ENCODE results near the gene MED14. TPM values are rescaled to one million over a fixed set of nuclear protein-coding genes. Genes with fewer than 3 reads are reported as not detected.
A peak's percentile ranks its signal among the peaks of the same experiment; 100 is the strongest.

MED14 gene
- total and polyA plus RNA-seq, 2 of the 13 experiments (the other 11 are each of a cell fraction or from before 2014, with no cell fraction given): 10.2 to 16.3 TPM

DNA sequence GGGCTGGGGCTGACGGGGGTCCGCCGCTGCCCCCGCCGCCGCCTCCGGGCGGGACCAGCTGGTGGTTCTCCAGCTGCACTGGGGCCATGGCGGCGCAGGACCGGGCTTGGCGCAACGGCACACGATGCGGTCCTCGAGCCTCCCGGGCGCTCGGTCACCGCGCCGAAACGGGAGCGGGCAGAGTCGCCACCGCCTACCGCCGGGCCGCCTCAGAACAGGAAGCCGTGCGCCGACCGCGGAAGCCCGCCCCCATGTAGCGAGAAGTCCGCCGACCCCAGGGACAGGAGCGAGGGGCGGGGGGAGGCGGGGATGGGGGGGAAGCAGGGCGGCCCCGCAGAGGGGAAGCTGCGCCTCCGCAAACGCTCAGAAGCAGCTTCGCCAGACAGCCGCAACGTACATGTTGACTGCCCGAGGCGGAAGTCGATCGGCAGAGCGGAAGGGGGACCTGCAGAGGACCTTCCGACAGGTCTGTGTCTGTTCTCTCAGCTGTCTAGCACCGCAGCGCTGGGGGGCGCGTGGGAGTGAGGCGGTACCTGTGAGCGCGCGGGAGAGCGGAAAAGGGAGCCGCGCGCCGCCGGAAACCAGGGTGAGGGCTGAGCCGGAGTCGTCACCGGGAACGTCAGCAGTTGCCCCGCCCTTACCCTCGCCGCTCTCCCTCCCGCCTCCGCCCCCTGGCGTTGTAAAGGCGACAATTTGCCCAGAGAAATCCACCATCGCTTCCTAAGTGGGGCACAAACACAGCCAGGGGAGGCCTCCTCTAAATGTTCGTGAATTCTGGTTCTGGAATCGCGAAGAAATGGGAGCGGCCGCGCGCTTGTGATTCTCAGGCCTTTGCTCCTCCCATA is at the start of gene MED14 (continued):
- TF ChIP-seq, protein P1, sequence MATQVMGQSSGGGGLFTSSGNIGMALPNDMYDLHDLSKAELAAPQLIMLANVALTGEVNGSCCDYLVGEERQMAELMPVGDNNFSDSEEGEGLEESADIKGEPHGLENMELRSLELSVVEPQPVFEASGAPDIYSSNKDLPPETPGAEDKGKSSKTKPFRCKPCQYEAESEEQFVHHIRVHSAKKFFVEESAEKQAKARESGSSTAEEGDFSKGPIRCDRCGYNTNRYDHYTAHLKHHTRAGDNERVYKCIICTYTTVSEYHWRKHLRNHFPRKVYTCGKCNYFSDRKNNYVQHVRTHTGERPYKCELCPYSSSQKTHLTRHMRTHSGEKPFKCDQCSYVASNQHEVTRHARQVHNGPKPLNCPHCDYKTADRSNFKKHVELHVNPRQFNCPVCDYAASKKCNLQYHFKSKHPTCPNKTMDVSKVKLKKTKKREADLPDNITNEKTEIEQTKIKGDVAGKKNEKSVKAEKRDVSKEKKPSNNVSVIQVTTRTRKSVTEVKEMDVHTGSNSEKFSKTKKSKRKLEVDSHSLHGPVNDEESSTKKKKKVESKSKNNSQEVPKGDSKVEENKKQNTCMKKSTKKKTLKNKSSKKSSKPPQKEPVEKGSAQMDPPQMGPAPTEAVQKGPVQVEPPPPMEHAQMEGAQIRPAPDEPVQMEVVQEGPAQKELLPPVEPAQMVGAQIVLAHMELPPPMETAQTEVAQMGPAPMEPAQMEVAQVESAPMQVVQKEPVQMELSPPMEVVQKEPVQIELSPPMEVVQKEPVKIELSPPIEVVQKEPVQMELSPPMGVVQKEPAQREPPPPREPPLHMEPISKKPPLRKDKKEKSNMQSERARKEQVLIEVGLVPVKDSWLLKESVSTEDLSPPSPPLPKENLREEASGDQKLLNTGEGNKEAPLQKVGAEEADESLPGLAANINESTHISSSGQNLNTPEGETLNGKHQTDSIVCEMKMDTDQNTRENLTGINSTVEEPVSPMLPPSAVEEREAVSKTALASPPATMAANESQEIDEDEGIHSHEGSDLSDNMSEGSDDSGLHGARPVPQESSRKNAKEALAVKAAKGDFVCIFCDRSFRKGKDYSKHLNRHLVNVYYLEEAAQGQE (IDR thresholded peaks at IDR 0.05; ENCODE audit: borderline replicate concordance in 1 of 2, low read depth in 1 of 2, low read length in 2 of 2): no peak
- TF ChIP-seq, protein P2, sequence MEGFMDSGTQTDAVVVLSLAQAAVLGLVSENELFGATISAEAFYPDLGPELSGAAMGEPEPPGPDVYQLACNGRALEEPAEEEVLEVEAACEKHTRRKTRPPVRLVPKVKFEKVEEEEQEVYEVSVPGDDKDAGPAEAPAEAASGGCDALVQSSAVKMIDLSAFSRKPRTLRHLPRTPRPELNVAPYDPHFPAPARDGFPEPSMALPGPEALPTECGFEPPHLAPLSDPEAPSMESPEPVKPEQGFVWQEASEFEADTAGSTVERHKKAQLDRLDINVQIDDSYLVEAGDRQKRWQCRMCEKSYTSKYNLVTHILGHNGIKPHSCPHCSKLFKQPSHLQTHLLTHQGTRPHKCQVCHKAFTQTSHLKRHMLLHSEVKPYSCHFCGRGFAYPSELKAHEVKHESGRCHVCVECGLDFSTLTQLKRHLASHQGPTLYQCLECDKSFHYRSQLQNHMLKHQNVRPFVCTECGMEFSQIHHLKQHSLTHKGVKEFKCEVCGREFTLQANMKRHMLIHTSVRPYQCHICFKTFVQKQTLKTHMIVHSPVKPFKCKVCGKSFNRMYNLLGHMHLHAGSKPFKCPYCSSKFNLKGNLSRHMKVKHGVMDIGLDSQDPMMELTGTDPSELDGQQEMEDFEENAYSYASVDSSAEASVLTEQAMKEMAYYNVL (CRISPR knock-in tag; IDR thresholded peaks at IDR 0.05; ENCODE audit: borderline replicate concordance): no peak
- no peak for TF ChIP-seq ZNF547 (CRISPR knock-in tag; IDR thresholded peaks at IDR 0.05)
- no peak for TF ChIP-seq ZFYVE20 (CRISPR knock-in tag; IDR thresholded peaks at IDR 0.05; ENCODE audit: borderline replicate concordance, low read depth)
- TF ChIP-seq ZSCAN30 (CRISPR knock-in tag; IDR thresholded peaks at IDR 0.05): no peak
- TF ChIP-seq HMG20A (CRISPR knock-in tag; IDR thresholded peaks at IDR 0.05; ENCODE audit: borderline replicate concordance): no peak
- TF ChIP-seq, protein P3, sequence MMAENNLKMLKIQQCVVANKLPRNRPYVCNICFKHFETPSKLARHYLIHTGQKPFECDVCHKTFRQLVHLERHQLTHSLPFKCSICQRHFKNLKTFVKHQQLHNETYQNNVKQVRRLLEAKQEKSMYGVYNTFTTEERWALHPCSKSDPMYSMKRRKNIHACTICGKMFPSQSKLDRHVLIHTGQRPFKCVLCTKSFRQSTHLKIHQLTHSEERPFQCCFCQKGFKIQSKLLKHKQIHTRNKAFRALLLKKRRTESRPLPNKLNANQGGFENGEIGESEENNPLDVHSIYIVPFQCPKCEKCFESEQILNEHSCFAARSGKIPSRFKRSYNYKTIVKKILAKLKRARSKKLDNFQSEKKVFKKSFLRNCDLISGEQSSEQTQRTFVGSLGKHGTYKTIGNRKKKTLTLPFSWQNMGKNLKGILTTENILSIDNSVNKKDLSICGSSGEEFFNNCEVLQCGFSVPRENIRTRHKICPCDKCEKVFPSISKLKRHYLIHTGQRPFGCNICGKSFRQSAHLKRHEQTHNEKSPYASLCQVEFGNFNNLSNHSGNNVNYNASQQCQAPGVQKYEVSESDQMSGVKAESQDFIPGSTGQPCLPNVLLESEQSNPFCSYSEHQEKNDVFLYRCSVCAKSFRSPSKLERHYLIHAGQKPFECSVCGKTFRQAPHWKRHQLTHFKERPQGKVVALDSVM (CRISPR knock-in tag; IDR thresholded peaks at IDR 0.05): no peak
- TF ChIP-seq ZNF841 (CRISPR knock-in tag; IDR thresholded peaks at IDR 0.05; ENCODE audit: borderline replicate concordance): no peak
- 0 out of 2 replicates have a peak, but pooled peaks have one; percentile 9 for TF ChIP-seq HNF4A (CRISPR knock-in tag; IDR thresholded peaks at IDR 0.05)
- TF ChIP-seq, protein P4, sequence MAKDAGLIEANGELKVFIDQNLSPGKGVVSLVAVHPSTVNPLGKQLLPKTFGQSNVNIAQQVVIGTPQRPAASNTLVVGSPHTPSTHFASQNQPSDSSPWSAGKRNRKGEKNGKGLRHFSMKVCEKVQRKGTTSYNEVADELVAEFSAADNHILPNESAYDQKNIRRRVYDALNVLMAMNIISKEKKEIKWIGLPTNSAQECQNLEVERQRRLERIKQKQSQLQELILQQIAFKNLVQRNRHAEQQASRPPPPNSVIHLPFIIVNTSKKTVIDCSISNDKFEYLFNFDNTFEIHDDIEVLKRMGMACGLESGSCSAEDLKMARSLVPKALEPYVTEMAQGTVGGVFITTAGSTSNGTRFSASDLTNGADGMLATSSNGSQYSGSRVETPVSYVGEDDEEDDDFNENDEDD (CRISPR knock-in tag; IDR thresholded peaks at IDR 0.05; ENCODE audit: borderline replicate concordance): peak; percentile 33; the same call in 1 of the 2 replicates
- no peak for TF ChIP-seq ZNF891 (CRISPR knock-in tag; IDR thresholded peaks at IDR 0.05)
- TF ChIP-seq, protein P5, sequence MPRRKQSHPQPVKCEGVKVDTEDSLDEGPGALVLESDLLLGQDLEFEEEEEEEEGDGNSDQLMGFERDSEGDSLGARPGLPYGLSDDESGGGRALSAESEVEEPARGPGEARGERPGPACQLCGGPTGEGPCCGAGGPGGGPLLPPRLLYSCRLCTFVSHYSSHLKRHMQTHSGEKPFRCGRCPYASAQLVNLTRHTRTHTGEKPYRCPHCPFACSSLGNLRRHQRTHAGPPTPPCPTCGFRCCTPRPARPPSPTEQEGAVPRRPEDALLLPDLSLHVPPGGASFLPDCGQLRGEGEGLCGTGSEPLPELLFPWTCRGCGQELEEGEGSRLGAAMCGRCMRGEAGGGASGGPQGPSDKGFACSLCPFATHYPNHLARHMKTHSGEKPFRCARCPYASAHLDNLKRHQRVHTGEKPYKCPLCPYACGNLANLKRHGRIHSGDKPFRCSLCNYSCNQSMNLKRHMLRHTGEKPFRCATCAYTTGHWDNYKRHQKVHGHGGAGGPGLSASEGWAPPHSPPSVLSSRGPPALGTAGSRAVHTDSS (CRISPR knock-in tag; conservative IDR thresholded peaks at IDR 0.05): no peak
- TF ChIP-seq, protein P6, sequence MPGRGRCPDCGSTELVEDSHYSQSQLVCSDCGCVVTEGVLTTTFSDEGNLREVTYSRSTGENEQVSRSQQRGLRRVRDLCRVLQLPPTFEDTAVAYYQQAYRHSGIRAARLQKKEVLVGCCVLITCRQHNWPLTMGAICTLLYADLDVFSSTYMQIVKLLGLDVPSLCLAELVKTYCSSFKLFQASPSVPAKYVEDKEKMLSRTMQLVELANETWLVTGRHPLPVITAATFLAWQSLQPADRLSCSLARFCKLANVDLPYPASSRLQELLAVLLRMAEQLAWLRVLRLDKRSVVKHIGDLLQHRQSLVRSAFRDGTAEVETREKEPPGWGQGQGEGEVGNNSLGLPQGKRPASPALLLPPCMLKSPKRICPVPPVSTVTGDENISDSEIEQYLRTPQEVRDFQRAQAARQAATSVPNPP (CRISPR knock-in tag; IDR thresholded peaks at IDR 0.05): no peak
- no peak for TF ChIP-seq TCF7L2 (IDR thresholded peaks at IDR 0.05; ENCODE audit: low read depth, low read length)
- peak; percentile 21 for TF ChIP-seq FOSL2 (CRISPR knock-in tag; IDR thresholded peaks at IDR 0.05)
- no peak for TF ChIP-seq ZNF652 (CRISPR knock-in tag; IDR thresholded peaks at IDR 0.05; ENCODE audit: borderline replicate concordance, low read depth)

All from HepG2 (cell line).